OCI-LY7 (cell line): ENCODE results near the gene ALKBH2. TPM values are rescaled to one million over a fixed set of nuclear protein-coding genes. Genes with fewer than 3 reads are reported as not detected.

ENCODE experiments used
- BruUV-seq: library from RNA; stranded (reverse); fragments of 400-500 nt; replicated peaks from 2 replicates; lab custom pipeline; 2021; lab: Mats Ljungman, UMichigan
- CTCF ChIA-PET: fragments of 300-600 bp; sonication (Branson Sonifier 250); formaldehyde crosslinking; loops from one replicate; lab custom pipeline; 2022; ENCODE audit warnings: antibody characterized with exemption; ENCODE audit not compliant: unreplicated experiment; lab: Charles Lee
- POLR2A ChIA-PET: fragments of 300-600 bp; sonication (Branson Sonifier 250); formaldehyde crosslinking; loops from one replicate; lab custom pipeline; 2022; ENCODE audit warnings: antibody characterized with exemption; lab: Charles Lee
- DNase-seq: peaks from one replicate; pipeline ENCODE4 v3.0.0-alpha.2; 2015; ENCODE audit warnings: low spot score
- H2AFZ ChIP-seq: fragments of 200-600 bp; sonication (generic), shearing (Covaris generic); 2 replicates; pipeline ENCODE4 v1.6.1; 2014; ENCODE audit warnings: mild to moderate bottlenecking, antibody characterized with exemption, low read length, moderate library complexity
- H3K27ac ChIP-seq: fragments of 200-600 bp; sonication (generic); 2 replicates; pipeline ENCODE4 v1.5.1; 2014; ENCODE audit warnings: mixed run types, low read depth, mild to moderate bottlenecking, moderate library complexity, low read length, inconsistent platforms; ENCODE audit not compliant: poor library complexity, severe bottlenecking
- H3K36me3 ChIP-seq: fragments of 200-600 bp; sonication (generic); 2 replicates; pipeline ENCODE4 v1.6.1; 2014; ENCODE audit warnings: mild to moderate bottlenecking, antibody characterized with exemption, low read length, moderate library complexity, mixed read lengths; ENCODE audit not compliant: insufficient read depth
- H3K4me1 ChIP-seq: fragments of 200-600 bp; sonication (generic); 2 replicates; pipeline ENCODE4 v1.5.1; 2014; ENCODE audit warnings: mild to moderate bottlenecking, low read length; ENCODE audit not compliant: insufficient read depth, poor library complexity, severe bottlenecking
- H3K4me2 ChIP-seq: fragments of 200-600 bp; sonication (generic); 2 replicates; pipeline ENCODE4 v1.6.1; 2014; ENCODE audit warnings: mild to moderate bottlenecking, low read length
- H3K4me3 ChIP-seq: fragments of 200-600 bp; sonication (generic); 2 replicates; pipeline ENCODE4 v1.5.1; 2014; ENCODE audit warnings: mild to moderate bottlenecking, low read depth, low read length; ENCODE audit not compliant: poor library complexity, severe bottlenecking
- H3K79me2 ChIP-seq: fragments of 200-600 bp; sonication (generic); 2 replicates; pipeline ENCODE4 v1.6.1; 2016; ENCODE audit warnings: low read depth, mild to moderate bottlenecking, low read length, moderate library complexity, mixed read lengths; ENCODE audit not compliant: insufficient read depth
- H3K9me2 ChIP-seq: fragments of 200-600 bp; sonication (generic); 2 replicates; pipeline ENCODE4 v1.6.1; 2016; ENCODE audit warnings: mild to moderate bottlenecking, low read length, mixed read lengths; ENCODE audit not compliant: insufficient read depth
- H3K9me3 ChIP-seq: fragments of 200-600 bp; sonication (generic); 2 replicates; pipeline ENCODE4 v1.6.1; 2014; ENCODE audit warnings: mild to moderate bottlenecking, mixed run types, low read length, mixed read lengths
- H4K20me1 ChIP-seq: fragments of 200-600 bp; sonication (generic); 2 replicates; pipeline ENCODE4 v1.6.1; 2014; ENCODE audit warnings: mild to moderate bottlenecking, antibody characterized with exemption, low read length, moderate library complexity, mixed read lengths; ENCODE audit not compliant: insufficient read depth
- EZH2phosphoT487 ChIP-seq: fragments of 200-600 bp; sonication (generic); IDR thresholded peaks from 2 replicates; pipeline ENCODE4 v1.6.1; 2018; ENCODE audit warnings: low read depth, borderline replicate concordance, mild to moderate bottlenecking, mixed run types, antibody characterized with exemption, low read length, moderate library complexity, mixed read lengths
- intact Hi-C: fragments of 100-400 bp; cut with micrococcal nuclease; formaldehyde crosslinking; loops from one replicate; pipeline ENCODE4 v1.10.0; 2022; ENCODE audit not compliant: unreplicated experiment
- total RNA-seq, 2 experiments: library from RNA; depleted of rRNA in 1 of 2; stranded (reverse); fragments of >200 nt in 1 of 2; shearing (Covaris generic) in 1 of 2; gene quantifications; 2 replicates each; pipeline ENCODE4 v1.2.3, GENCODE V29; 2014 to 2022
- TF ChIP-seq, protein P1 (sequence below): fragments of 200-600 bp; sonication (generic); conservative IDR thresholded peaks from 2 replicates; pipeline ENCODE4 v1.5.1; 2014; ENCODE audit warnings: mild to moderate bottlenecking, antibody characterized with exemption, low read length, moderate library complexity, mixed read lengths

Gene ALKBH2
- total RNA-seq, 2 experiments from 2014 or later = 70.3 to 111 TPM

DNA sequence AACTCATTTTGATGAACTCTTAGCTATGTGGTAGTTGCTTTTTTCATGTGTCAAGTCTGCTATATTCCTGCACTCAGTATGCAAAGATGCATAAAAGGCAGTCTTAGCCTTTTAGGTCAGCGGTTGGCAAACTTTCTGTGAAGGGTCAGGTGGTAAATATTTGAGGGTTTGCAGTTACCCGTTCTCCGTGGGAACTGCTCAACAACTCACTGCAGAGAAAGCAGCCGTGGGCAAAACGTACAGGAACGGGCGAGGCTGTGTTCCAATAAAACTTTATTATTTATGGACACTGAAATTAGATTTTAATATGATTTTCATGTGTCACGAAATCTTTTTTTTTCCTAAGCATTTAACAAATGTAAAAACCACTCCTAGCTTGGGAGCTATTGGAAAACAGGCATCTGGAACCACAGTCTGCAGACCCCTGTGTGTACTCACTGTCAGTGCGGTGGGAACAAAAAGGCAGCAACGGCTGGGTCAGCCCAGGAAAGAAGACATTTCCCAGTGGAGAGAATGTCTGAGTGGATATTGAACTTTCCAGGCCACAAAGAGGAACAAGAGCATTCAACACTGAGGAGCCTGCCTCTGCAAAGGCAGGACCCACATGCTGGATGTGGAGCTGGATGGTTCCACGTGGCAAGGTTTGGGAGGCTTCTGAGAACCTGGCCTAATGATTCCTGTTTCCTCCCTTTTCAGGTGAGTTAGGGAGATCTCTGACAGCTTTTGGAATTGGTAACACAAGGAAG is 19.6 kb upstream of the ALKBH2 start:
- Histone ChIP-seq H3K9me3 (no peaks in the 10 kb centered on the region), H2AFZ (no peak overlapping the region), H3K4me3 (no peak overlapping the region), H3K79me2 (no peaks in the 10 kb centered on the region), H3K9me2 (no peaks in the 10 kb centered on the region), H3K36me3 (peaks cover 46% of the 10 kb centered on the region), H3K4me2 (no peak overlapping the region), H3K27ac (no peak overlapping the region), H3K4me1 (peaks cover 7% of the 10 kb centered on the region), H4K20me1 (no peaks in the 10 kb centered on the region)
- no TSS peak for BruUV-seq
- POLR2A ChIA-PET = interaction anchor here (0.6 to 1.4 kb wide), 6 partner anchors 10 to 1258 kb away, joined by 3 to 6 read pairs (median 5); no protein-coding TSS in a partner anchor
- no peak for TF ChIP-seq EZH2phosphoT487
- TF ChIP-seq, protein P1, sequence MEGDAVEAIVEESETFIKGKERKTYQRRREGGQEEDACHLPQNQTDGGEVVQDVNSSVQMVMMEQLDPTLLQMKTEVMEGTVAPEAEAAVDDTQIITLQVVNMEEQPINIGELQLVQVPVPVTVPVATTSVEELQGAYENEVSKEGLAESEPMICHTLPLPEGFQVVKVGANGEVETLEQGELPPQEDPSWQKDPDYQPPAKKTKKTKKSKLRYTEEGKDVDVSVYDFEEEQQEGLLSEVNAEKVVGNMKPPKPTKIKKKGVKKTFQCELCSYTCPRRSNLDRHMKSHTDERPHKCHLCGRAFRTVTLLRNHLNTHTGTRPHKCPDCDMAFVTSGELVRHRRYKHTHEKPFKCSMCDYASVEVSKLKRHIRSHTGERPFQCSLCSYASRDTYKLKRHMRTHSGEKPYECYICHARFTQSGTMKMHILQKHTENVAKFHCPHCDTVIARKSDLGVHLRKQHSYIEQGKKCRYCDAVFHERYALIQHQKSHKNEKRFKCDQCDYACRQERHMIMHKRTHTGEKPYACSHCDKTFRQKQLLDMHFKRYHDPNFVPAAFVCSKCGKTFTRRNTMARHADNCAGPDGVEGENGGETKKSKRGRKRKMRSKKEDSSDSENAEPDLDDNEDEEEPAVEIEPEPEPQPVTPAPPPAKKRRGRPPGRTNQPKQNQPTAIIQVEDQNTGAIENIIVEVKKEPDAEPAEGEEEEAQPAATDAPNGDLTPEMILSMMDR = no peak
- DNase-seq = no peak
- CTCF ChIA-PET = no interaction called here
- intact Hi-C loops = loop anchor here (5.0 kb wide), 1 partner anchor 274 kb away; no protein-coding TSS in a partner anchor

DNA sequence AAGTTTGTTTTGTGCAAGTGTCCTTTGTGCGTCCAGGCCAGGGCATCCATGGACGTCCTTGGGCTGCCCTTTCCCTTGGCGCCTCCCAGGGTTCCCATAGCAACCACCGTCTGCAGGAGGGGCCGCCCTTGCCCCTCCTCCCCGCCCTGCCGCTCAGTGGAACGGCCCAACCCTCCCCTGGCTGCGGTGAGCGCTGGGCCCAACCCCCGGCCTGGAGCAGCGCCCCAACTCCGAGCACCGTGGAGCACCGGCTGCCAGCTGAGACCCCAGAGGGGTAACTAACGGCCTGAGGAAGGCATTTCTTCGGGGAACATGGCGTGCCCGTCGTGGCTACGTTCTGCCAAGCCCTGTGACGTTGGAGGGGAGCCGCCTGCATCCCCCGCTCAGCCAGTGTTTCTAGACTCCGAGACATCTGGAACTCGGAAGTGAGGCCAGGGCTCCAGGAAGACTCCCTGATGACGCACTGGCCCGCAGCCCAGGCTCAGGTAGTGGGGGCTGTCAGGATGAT is 17.8 kb upstream of the ALKBH2 start:
- no peaks in the 10 kb centered on the region for H4K20me1 ChIP-seq
- H2AFZ ChIP-seq = no peak overlapping the region
- H3K9me2 ChIP-seq = no peaks in the 10 kb centered on the region
- BruUV-seq = no TSS peak
- ChIA-PET POLR2A (interaction anchor here (1.1 kb wide), 1 partner anchor 12 kb away, joined by 5 read pairs; no protein-coding TSS in a partner anchor), CTCF (interaction anchor here (1.1 kb wide), 1 partner anchor 40 kb away, joined by 3 read pairs; no protein-coding TSS in a partner anchor)
- TF ChIP-seq, protein P1 = no peak
- TF ChIP-seq EZH2phosphoT487 = no peak
- H3K4me1 ChIP-seq = peaks cover 7% of the 10 kb centered on the region
- no peaks in the 10 kb centered on the region for H3K9me3 ChIP-seq
- no peak overlapping the region for H3K27ac ChIP-seq
- H3K36me3 ChIP-seq = peaks cover 63% of the 10 kb centered on the region
- no peak overlapping the region for H3K4me2 ChIP-seq
- DNase-seq = no peak
- H3K79me2 ChIP-seq = no peaks in the 10 kb centered on the region
- intact Hi-C loops = loop anchor here (5.0 kb wide), 1 partner anchor 276 kb away; no protein-coding TSS in a partner anchor
- H3K4me3 ChIP-seq = no peak overlapping the region
